ENCODE data around the gene OR2V1.
"Not testable (repeated sequence)": the region's sequence is repeated elsewhere in the genome, so short reads cannot be mapped to it uniquely, and the experiment has no call there.

The OR2V1 gene

DNA sequence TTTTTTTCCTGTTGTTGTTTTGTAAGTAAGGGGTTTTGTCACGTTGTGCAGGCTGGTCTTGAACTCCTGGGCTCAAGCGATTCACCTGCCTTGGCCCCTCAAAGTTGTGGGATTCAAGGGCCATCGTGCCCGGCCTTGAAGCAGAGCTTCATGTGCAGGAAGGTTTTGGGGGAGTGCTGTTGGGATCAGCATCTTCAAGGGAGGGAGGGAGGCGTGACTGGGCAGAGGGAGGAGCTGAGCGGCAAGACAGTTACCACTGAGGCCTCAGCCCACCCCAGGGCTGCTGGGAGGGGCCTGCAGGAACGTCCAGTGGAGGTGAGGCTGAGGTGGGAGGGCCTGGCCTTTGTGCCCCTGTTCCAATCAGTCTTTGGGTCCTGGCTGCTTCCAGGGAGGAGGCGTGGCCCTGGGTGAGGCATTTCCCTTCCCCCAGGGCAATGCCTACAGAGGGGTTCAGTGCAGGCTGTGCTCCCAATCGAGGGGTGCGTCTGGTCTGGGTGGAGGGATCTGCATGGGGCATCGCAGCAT is 21.4 kb downstream of the OR2V1 start:
- H3K4me3 ChIP-seq (ENCODE audit: low read depth, low read length) = no peak overlapping the region
- TF ChIP-seq, protein P1, sequence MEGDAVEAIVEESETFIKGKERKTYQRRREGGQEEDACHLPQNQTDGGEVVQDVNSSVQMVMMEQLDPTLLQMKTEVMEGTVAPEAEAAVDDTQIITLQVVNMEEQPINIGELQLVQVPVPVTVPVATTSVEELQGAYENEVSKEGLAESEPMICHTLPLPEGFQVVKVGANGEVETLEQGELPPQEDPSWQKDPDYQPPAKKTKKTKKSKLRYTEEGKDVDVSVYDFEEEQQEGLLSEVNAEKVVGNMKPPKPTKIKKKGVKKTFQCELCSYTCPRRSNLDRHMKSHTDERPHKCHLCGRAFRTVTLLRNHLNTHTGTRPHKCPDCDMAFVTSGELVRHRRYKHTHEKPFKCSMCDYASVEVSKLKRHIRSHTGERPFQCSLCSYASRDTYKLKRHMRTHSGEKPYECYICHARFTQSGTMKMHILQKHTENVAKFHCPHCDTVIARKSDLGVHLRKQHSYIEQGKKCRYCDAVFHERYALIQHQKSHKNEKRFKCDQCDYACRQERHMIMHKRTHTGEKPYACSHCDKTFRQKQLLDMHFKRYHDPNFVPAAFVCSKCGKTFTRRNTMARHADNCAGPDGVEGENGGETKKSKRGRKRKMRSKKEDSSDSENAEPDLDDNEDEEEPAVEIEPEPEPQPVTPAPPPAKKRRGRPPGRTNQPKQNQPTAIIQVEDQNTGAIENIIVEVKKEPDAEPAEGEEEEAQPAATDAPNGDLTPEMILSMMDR (IDR thresholded peaks at IDR 0.05) = no peak
- no peaks in the 10 kb centered on the region for H3K36me3 ChIP-seq (ENCODE audit: control insufficient read depth, insufficient read depth, low read length)
- H3K4me2 ChIP-seq (ENCODE audit: low read length) = no peak overlapping the region
- H3K4me1 ChIP-seq = no peaks in the 10 kb centered on the region
- H3K9ac ChIP-seq = no peak overlapping the region
- no peak overlapping the region for H3K27ac ChIP-seq
- no peak overlapping the region for H2AFZ ChIP-seq
- H3K9me3 ChIP-seq (ENCODE audit: control insufficient read depth, low read length) = no peaks in the 10 kb centered on the region
- H3K79me2 ChIP-seq = no peaks in the 10 kb centered on the region
- peaks cover 9% of the 10 kb centered on the region for H3K27me3 ChIP-seq (ENCODE audit: control insufficient read depth, insufficient read depth, low read length)

DNA sequence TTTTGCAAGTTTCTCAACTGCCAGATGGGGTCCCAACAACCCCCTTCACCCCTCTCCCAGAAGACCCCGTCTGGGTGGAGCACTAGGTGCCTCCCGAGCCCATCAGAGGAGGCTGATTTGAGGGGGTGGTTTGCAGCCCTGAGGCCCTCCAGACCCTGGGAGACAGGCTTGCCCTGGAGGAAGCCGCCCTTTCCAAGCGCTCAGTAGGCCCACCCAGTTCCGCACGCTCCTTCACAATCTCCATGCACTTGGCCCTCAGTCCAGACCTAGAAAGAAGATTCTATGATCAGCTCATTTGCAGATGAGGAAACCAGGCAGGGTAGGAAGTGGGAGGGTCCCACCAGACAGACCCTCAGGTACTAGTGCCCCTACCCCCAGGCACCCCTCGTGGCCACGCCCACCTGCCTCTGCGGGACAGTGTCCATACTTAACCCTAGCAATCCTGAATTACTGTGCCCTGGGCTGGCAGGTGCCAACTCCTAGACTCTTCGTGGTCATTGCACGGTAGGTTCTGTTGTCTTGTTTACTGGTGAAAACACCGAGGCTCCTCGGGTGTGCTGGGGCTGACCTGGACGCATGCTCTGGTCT is 22.3 kb downstream of the OR2V1 start:
- Histone ChIP-seq H3K4me2 (ENCODE audit: low read length) (no peak overlapping the region), H3K79me2 (no peaks in the 10 kb centered on the region), H2AFZ (no peak overlapping the region), H3K9ac (no peak overlapping the region), H3K9me3 (ENCODE audit: control insufficient read depth, low read length) (no peaks in the 10 kb centered on the region), H3K36me3 (ENCODE audit: control insufficient read depth, insufficient read depth, low read length) (no peaks in the 10 kb centered on the region), H3K4me1 (no peaks in the 10 kb centered on the region), H3K27me3 (ENCODE audit: control insufficient read depth, insufficient read depth, low read length) (peaks cover 5% of the 10 kb centered on the region), H3K27ac (no peak overlapping the region), H3K4me3 (ENCODE audit: low read depth, low read length) (no peak overlapping the region)
- TF ChIP-seq, protein P1 (IDR thresholded peaks at IDR 0.05) = no peak

DNA sequence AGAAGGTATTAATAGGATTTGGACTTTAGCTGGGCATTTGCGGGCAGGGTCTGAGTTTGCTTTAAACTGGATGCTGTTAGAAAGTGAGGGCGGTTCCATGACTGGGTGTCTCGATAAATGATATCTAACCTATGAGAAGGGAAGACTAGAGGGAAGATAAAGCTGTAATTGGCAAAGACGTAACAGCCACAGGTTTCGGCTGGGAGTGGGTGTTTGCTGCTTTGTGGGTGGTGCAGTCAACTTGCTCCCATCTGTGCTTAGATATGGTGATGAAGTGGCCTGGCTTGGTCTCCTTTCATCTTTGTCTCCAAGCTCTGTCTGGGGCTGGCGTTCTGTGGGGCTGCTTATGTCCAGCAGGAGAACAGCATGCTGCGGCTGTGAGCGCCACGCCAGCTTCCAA is 23.3 kb downstream of the OR2V1 start:
- TF ChIP-seq, protein P1 (IDR thresholded peaks at IDR 0.05) = no peak
- peaks cover 5% of the 10 kb centered on the region for H3K27me3 ChIP-seq (ENCODE audit: control insufficient read depth, insufficient read depth, low read length)

DNA sequence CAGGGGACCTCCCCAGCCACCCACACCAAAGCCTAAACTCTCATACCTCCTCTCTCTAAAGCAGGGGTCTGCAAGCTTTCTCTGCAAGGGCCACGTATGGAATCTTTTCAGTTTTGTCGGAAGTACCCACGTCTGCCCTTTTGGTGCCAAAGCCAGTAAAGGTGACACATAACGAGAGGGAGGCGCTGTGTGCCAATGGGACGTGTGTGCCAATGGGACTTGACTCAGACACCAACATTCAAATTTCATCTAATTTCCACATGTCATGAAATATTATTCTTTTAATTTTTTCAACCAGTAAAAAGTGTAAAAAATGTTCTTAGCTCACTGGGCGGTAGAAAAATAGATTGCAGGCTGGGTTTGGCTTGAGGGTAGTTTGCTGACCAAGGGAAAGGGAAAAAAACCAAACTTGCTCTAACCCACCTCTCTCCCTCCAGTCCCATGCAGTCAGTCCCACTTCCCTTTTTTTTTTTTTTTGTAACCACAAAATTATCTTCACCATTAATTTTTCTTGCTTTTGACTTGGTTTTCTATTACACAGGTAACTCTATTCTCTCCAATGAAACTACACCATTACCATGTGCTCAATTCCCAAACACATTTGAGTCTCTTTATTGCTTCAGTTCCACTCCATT is 25.5 kb downstream of the OR2V1 start:
- TF ChIP-seq, protein P1 (IDR thresholded peaks at IDR 0.05) = no peak
- H2AFZ ChIP-seq = no peak overlapping the region
- no peaks in the 10 kb centered on the region for H3K36me3 ChIP-seq (ENCODE audit: control insufficient read depth, insufficient read depth, low read length)
- no peak overlapping the region for H3K9ac ChIP-seq
- no peak overlapping the region for H3K27ac ChIP-seq
- no peak overlapping the region for H3K4me3 ChIP-seq (ENCODE audit: low read depth, low read length)
- H3K4me1 ChIP-seq = no peaks in the 10 kb centered on the region
- H3K79me2 ChIP-seq = no peaks in the 10 kb centered on the region
- H3K4me2 ChIP-seq (ENCODE audit: low read length) = no peak overlapping the region
- no peaks in the 10 kb centered on the region for H3K9me3 ChIP-seq (ENCODE audit: control insufficient read depth, low read length)
- H3K27me3 ChIP-seq (ENCODE audit: control insufficient read depth, insufficient read depth, low read length) = peaks cover 5% of the 10 kb centered on the region

More for the DNA sequence above, 23.3 kb downstream of the OR2V1 start:
- no peak overlapping the region for H2AFZ ChIP-seq
- no peaks in the 10 kb centered on the region for H3K9me3 ChIP-seq (ENCODE audit: control insufficient read depth, low read length)
- no peak overlapping the region for H3K4me2 ChIP-seq (ENCODE audit: low read length)
- no peak overlapping the region for H3K27ac ChIP-seq
- no peak overlapping the region for H3K9ac ChIP-seq
- no peaks in the 10 kb centered on the region for H3K36me3 ChIP-seq (ENCODE audit: control insufficient read depth, insufficient read depth, low read length)
- no peaks in the 10 kb centered on the region for H3K79me2 ChIP-seq
- no peaks in the 10 kb centered on the region for H3K4me1 ChIP-seq
- H3K4me3 ChIP-seq (ENCODE audit: low read depth, low read length) = no peak overlapping the region

DNA sequence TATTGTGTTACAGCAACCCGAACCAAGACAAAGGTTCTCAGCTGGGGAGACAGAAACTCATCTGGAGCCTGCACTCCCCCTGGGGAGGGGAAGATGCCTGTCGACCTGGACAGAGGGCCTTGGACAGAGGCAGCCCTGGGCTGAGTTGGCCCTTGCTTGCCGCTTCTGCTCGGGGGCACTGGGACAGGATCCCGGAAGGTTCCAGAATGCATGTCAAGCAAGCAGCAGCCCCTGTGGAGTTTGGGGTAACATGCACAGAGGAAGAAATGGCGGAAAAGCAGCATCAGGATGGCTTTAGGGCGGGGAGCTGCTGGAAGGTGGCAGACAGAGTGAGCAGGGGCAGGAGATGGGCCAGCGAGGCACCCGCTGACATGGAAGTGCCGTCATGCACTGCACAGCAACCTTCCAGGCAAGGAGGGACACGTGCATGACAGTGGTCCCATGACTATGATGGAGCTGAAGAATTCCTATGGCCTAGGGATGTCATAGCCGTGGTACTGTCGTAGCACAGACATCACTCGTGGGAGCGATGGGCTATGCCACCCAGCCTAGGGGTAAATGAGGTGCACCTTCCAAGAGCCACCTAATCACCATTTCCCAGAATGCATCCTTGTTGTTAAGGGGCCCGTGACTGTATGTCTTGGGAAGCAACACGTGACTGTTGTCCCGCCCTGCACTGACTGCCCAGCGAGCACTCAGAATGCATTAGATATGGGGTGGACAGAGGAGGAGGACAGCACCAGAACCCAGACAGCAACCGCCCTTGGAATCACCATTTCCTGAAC is 26.2 kb downstream of the OR2V1 start:
- not testable (repeated sequence) for H3K9ac ChIP-seq; H3K9me3 ChIP-seq (ENCODE audit: control insufficient read depth, low read length); H3K36me3 ChIP-seq (ENCODE audit: control insufficient read depth, insufficient read depth, low read length); H3K4me1 ChIP-seq; H2AFZ ChIP-seq; H3K79me2 ChIP-seq; H3K4me2 ChIP-seq (ENCODE audit: low read length); H3K27me3 ChIP-seq (ENCODE audit: control insufficient read depth, insufficient read depth, low read length); H3K4me3 ChIP-seq (ENCODE audit: low read depth, low read length); H3K27ac ChIP-seq

DNA sequence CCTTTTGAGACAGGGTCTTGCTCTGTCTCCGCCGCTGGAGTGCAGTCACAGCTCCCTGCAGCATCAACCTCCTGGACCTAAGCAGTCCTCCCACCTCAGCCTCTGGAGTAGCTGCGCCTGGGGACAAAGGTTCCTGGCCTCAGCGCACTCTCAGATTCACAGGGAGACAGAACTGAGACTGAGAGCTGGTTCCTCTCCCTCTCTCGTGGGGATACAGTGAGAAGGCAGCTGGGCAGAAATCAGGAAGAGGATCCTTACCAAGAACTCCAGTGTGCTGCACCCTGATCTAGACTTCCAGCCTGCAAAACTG is 26.8 kb downstream of the OR2V1 start:
- H3K27me3 ChIP-seq (ENCODE audit: control insufficient read depth, insufficient read depth, low read length) = peaks cover 10% of the 10 kb centered on the region

DNA sequence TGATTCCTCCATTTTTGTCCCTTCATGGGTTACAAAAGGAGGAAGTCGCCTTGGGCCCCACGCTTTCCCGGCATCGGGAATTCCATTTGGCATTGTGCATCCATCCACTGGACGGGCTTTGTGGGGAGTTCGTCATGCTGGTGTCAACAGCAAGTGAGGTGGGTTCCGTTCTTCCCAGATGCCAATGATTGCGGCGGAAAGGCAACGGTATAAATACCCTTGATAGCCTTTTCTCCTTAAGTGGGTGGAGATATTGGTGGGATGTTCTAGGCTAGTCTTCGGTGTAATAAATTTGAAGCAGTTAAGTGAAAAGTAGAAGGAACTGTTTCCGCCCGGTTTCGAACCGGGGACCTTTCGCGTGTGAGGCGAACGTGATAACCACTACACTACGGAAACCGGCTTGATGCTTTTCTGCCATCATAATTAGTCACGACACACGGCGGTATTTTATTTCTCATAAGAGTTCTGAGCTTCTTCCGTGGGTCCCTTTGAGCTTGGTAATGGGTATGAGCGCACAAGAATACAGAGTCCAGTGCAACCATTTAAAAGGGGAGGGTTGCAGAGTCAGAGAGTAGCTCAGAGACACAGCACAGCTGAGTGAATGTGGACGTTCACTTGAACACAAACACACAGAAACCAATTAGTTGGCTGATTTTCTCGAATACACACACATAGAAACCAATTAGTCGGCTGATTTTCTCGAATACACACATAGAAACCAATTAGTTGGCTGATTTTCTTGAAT is 28.9 kb downstream of the OR2V1 start:
- not testable (repeated sequence) for H2AFZ ChIP-seq; H3K4me2 ChIP-seq (ENCODE audit: low read length); H3K4me3 ChIP-seq (ENCODE audit: low read depth, low read length); H3K79me2 ChIP-seq; H3K27me3 ChIP-seq (ENCODE audit: control insufficient read depth, insufficient read depth, low read length); H3K9me3 ChIP-seq (ENCODE audit: control insufficient read depth, low read length); H3K36me3 ChIP-seq (ENCODE audit: control insufficient read depth, insufficient read depth, low read length); H3K4me1 ChIP-seq; H3K27ac ChIP-seq; H3K9ac ChIP-seq

More for the DNA sequence above, 26.8 kb downstream of the OR2V1 start:
- not testable (repeated sequence) for H3K36me3 ChIP-seq (ENCODE audit: control insufficient read depth, insufficient read depth, low read length); H3K4me1 ChIP-seq; H3K9me3 ChIP-seq (ENCODE audit: control insufficient read depth, low read length); H3K4me2 ChIP-seq (ENCODE audit: low read length); H3K4me3 ChIP-seq (ENCODE audit: low read depth, low read length); H3K27ac ChIP-seq; H2AFZ ChIP-seq; H3K79me2 ChIP-seq; H3K9ac ChIP-seq
